HepG2 (cell line): ENCODE measurements around the gene PIAS3. TPM values are rescaled to one million over a fixed set of nuclear protein-coding genes. Genes with fewer than 3 reads are reported as not detected.

Source experiments
- BORCS8-MEF2B ChIP-seq: sonication (generic); formaldehyde crosslinking; IDR thresholded peaks from 2 replicates; pipeline ENCODE4 v1.8.0; 2022; ENCODE audit warnings: mild to moderate bottlenecking, missing genetic modification reagents
- DPF2 ChIP-seq: sonication (generic); formaldehyde crosslinking; IDR thresholded peaks from 2 replicates; pipeline ENCODE4 v1.4.0; 2020; ENCODE audit warnings: mild to moderate bottlenecking, low read depth, missing genetic modification reagents, borderline replicate concordance
- HIVEP1 ChIP-seq: sonication (generic); formaldehyde crosslinking; IDR thresholded peaks from 2 replicates; pipeline ENCODE4 v1.4.0; 2020; ENCODE audit warnings: mild to moderate bottlenecking, missing genetic modification reagents
- HNRNPK ChIP-seq: fragments of 200-400 bp; formaldehyde crosslinking; IDR thresholded peaks from 2 replicates; pipeline ENCODE4 v1.6.1; 2018; ENCODE audit warnings: low read length, low read depth, moderate library complexity, mild to moderate bottlenecking; ENCODE audit not compliant: poor library complexity, severe bottlenecking
- HOXA3 ChIP-seq: sonication (generic); formaldehyde crosslinking; IDR thresholded peaks from 2 replicates; pipeline ENCODE4 v1.5.0; 2020; ENCODE audit warnings: missing genetic modification reagents
- KDM6A ChIP-seq: IDR thresholded peaks from 2 replicates; pipeline ENCODE4 v1.6.1; 2016; ENCODE audit warnings: low read depth
- KLF9 ChIP-seq: IDR thresholded peaks from 2 replicates; pipeline ENCODE4 v1.6.1; 2016; ENCODE audit warnings: low read depth
- MXD4 ChIP-seq: IDR thresholded peaks from 2 replicates; pipeline ENCODE4 v1.6.1; 2016; ENCODE audit warnings: mild to moderate bottlenecking, missing biosample characterization, missing genetic modification reagents
- NCOR1 ChIP-seq: fragments of 200-600 bp; sonication (generic); IDR thresholded peaks from 2 replicates; pipeline ENCODE4 v1.7.0; 2017; ENCODE audit warnings: antibody characterized with exemption, low read length, borderline replicate concordance
- RFX3 ChIP-seq: IDR thresholded peaks from 2 replicates; pipeline ENCODE4 v1.6.1; 2016; ENCODE audit warnings: missing biosample characterization, missing genetic modification reagents
- SIX1 ChIP-seq: sonication (generic); formaldehyde crosslinking; IDR thresholded peaks from 2 replicates; pipeline ENCODE4 v1.4.0; 2020; ENCODE audit warnings: missing genetic modification reagents, borderline replicate concordance
- SNAI1 ChIP-seq: sonication (generic); formaldehyde crosslinking; IDR thresholded peaks from 2 replicates; pipeline ENCODE4 v1.5.0; 2020; ENCODE audit warnings: mild to moderate bottlenecking, missing genetic modification reagents, borderline replicate concordance
- SRY ChIP-seq: sonication (generic); formaldehyde crosslinking; IDR thresholded peaks from 2 replicates; pipeline ENCODE4 v1.8.0; 2022; ENCODE audit warnings: mild to moderate bottlenecking, missing genetic modification reagents
- SYNCRIP ChIP-seq: fragments of 200-400 bp; formaldehyde crosslinking; IDR thresholded peaks from 2 replicates; pipeline ENCODE4 v1.6.1; 2018; ENCODE audit warnings: mild to moderate bottlenecking, low read depth, low read length; ENCODE audit not compliant: insufficient read depth
- TFE3 ChIP-seq: IDR thresholded peaks from 2 replicates; pipeline ENCODE4 v1.6.1; 2016
- THAP8 ChIP-seq: sonication (generic); formaldehyde crosslinking; IDR thresholded peaks from 2 replicates; pipeline ENCODE4 v1.5.1; 2020; ENCODE audit warnings: missing genetic modification reagents, mild to moderate bottlenecking, borderline replicate concordance
- ZBTB42 ChIP-seq: sonication (generic); formaldehyde crosslinking; IDR thresholded peaks from 2 replicates; pipeline ENCODE4 v1.5.0; 2020; ENCODE audit warnings: mild to moderate bottlenecking, missing genetic modification reagents
- ZFP1 ChIP-seq: IDR thresholded peaks from 2 replicates; pipeline ENCODE4 v1.6.1; 2016
- ZFX ChIP-seq: sonication (generic); formaldehyde crosslinking; IDR thresholded peaks from 2 replicates; pipeline ENCODE4 v1.4.0; 2020; ENCODE audit warnings: mild to moderate bottlenecking, low read depth, missing genetic modification reagents, moderate library complexity
- ZNF235 ChIP-seq: sonication (generic); formaldehyde crosslinking; IDR thresholded peaks from 2 replicates; pipeline ENCODE4 v1.8.1; 2023; ENCODE audit warnings: mild to moderate bottlenecking, missing genetic modification reagents, borderline replicate concordance
- ZNF33A ChIP-seq: sonication (generic); formaldehyde crosslinking; IDR thresholded peaks from 2 replicates; pipeline ENCODE4 v1.5.1; 2020; ENCODE audit warnings: missing genetic modification reagents, mild to moderate bottlenecking, moderate library complexity, borderline replicate concordance
- ZNF644 ChIP-seq: IDR thresholded peaks from 2 replicates; pipeline ENCODE4 v1.6.1; 2016; ENCODE audit warnings: low read depth
- ZNF672 ChIP-seq: sonication (generic); formaldehyde crosslinking; IDR thresholded peaks from 2 replicates; pipeline ENCODE4 v1.8.1; 2022; ENCODE audit warnings: missing genetic modification reagents
- ZNF780A ChIP-seq: sonication (generic); formaldehyde crosslinking; IDR thresholded peaks from 2 replicates; pipeline ENCODE4 v1.8.0; 2022; ENCODE audit warnings: mild to moderate bottlenecking, missing genetic modification reagents, moderate library complexity
- ZSCAN29 ChIP-seq: sonication (generic); formaldehyde crosslinking; conservative IDR thresholded peaks from 2 replicates; pipeline ENCODE4 v1.4.0; 2020; ENCODE audit warnings: mild to moderate bottlenecking, missing genetic modification reagents
- ZSCAN30 ChIP-seq: sonication (generic); formaldehyde crosslinking; IDR thresholded peaks from 2 replicates; pipeline ENCODE4 v1.5.0; 2020; ENCODE audit warnings: mild to moderate bottlenecking, missing genetic modification reagents
- polyA plus RNA-seq, 8 experiments: library from polyadenylated mRNA; depleted of rRNA in 3 of 8; stranded (reverse) in 7 of 8; unstranded in 1 of 8; fragments of >200 nt; fragmentation: Illumina TruSeq in 4 of 8; extraction: Trizol in 4 of 8; gene quantifications; 2 replicates each; pipeline versions ENCODE4 v1.2.1 to v1.2.3, GENCODE V29; 2011 to 2016; ENCODE audit warnings: low read depth in 4 of 8, missing spikeins in 1 of 8, mixed read lengths in 1 of 8; ENCODE audit not compliant: insufficient read depth in 1 of 8
- total RNA-seq, 5 experiments: library from RNA; depleted of rRNA; stranded (reverse); fragments of >200 nt; fragmentation: Illumina TruSeq; extraction: Trizol; gene quantifications; 2 replicates each; pipeline ENCODE4 v1.2.3, GENCODE V29; 2016; ENCODE audit warnings: low read depth in 1 of 5
- TF ChIP-seq, protein P1 (sequence below): sonication (generic); formaldehyde crosslinking; IDR thresholded peaks from 2 replicates; pipeline ENCODE4 v1.8.0; 2022; ENCODE audit warnings: mild to moderate bottlenecking, missing genetic modification reagents

Gene PIAS3
- total and polyA plus RNA-seq, 2 of the 13 experiments (the other 11 are each of a cell fraction or from before 2014, with no cell fraction given) = 3.7 to 8.0 TPM

- TF ChIP-seq, protein P1, sequence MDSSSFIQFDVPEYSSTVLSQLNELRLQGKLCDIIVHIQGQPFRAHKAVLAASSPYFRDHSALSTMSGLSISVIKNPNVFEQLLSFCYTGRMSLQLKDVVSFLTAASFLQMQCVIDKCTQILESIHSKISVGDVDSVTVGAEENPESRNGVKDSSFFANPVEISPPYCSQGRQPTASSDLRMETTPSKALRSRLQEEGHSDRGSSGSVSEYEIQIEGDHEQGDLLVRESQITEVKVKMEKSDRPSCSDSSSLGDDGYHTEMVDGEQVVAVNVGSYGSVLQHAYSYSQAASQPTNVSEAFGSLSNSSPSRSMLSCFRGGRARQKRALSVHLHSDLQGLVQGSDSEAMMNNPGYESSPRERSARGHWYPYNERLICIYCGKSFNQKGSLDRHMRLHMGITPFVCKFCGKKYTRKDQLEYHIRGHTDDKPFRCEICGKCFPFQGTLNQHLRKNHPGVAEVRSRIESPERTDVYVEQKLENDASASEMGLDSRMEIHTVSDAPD (CRISPR knock-in tag) = no peak
- TF ChIP-seq ZNF644 = no peak
- no peak for TF ChIP-seq KDM6A (CRISPR knock-in tag)
- no peak for TF ChIP-seq HNRNPK
- TF ChIP-seq SNAI1 (CRISPR knock-in tag) = no peak
- peak; percentile 87 for TF ChIP-seq MXD4
- 0 out of 2 replicates have a peak, but pooled peaks have one; percentile 35 for TF ChIP-seq KLF9 (CRISPR knock-in tag)
- no peak for TF ChIP-seq ZNF672 (CRISPR knock-in tag)
- 0 out of 2 replicates have a peak, but pooled peaks have one; percentile 49 for TF ChIP-seq HIVEP1 (CRISPR knock-in tag)
- TF ChIP-seq ZNF33A (CRISPR knock-in tag) = no peak
- TF ChIP-seq ZNF235 = no peak
- TF ChIP-seq ZFX = peak; percentile 99
- TF ChIP-seq HOXA3 (CRISPR knock-in tag) = peak; percentile 79
- TF ChIP-seq TFE3 (CRISPR knock-in tag) = 0 out of 2 replicates have a peak, but pooled peaks have one; percentile 57
- TF ChIP-seq SIX1 (CRISPR knock-in tag) = peak; percentile 14; the same call in 1 of the 2 replicates
- no peak for TF ChIP-seq THAP8 (CRISPR knock-in tag)
- no peak for TF ChIP-seq RFX3 (CRISPR knock-in tag)
- no peak for TF ChIP-seq ZBTB42 (CRISPR knock-in tag)
- no peak for TF ChIP-seq SYNCRIP
- TF ChIP-seq ZSCAN29 (CRISPR knock-in tag) = peak; percentile 59; the same call in 1 of the 2 replicates
- 0 out of 2 replicates have a peak, but pooled peaks have one; percentile 28 for TF ChIP-seq ZSCAN30 (CRISPR knock-in tag)
- no peak for TF ChIP-seq ZNF780A (CRISPR knock-in tag)
- no peak for TF ChIP-seq NCOR1
- peak; percentile 60; the same call in 1 of the 2 replicates for TF ChIP-seq ZFP1 (CRISPR knock-in tag)
- 0 out of 2 replicates have a peak, but pooled peaks have one; percentile 36 for TF ChIP-seq SRY (CRISPR knock-in tag)
- no peak for TF ChIP-seq DPF2 (CRISPR knock-in tag)
- TF ChIP-seq BORCS8-MEF2B (CRISPR knock-in tag) = no peak; the same call in 1 of the 2 replicates
These were observed 35.0 kb downstream of the PIAS3 start, which contains the start of the genes POLR3C and RNF115 (continued) for GRCh38 chr1:145823565-145824498.
